ENCODE measurements around the gene SMIM35. TPM values are rescaled to one million over a fixed set of nuclear protein-coding genes. Genes with fewer than 3 reads are reported as not detected.

Gene SMIM35
- total RNA-seq, 1 experiment from 2014 or later: not detected

- no peak for DNase-seq (ENCODE audit: low read depth)
Observed at GRCh38 chr11:117958949-117959348, 127.8 kb downstream of the SMIM35 start.

Other genes with a start within 250 kb of the SMIM35 start
- 0.12 and 0.86 TPM in 2 replicates for gene FXYD6, start 210.3 kb downstream of the SMIM35 start, total RNA-seq (2014; rRNA removed; shearing (Covaris generic))
- not detected in 2 replicates for gene TMPRSS13, start 157.6 kb downstream of the SMIM35 start, total RNA-seq (2014; rRNA removed; shearing (Covaris generic))
- 0.07 TPM in 1 of 2 replicates, not detected in the other for gene IL10RA, start 100.6 kb downstream of the SMIM35 start, total RNA-seq (2014; rRNA removed; shearing (Covaris generic))
- not detected in 2 replicates for gene TMPRSS4, start 9.9 kb downstream of the SMIM35 start, total RNA-seq (2014; rRNA removed; shearing (Covaris generic))
- gene SCN4B, start 65.9 kb upstream of the SMIM35 start, total RNA-seq (2014; rRNA removed; shearing (Covaris generic)): 17.2 and 26.1 TPM in 2 replicates
- 0.05 and 0.32 TPM in 2 replicates for gene SCN2B, start 89.7 kb upstream of the SMIM35 start, total RNA-seq (2014; rRNA removed; shearing (Covaris generic))
- gene JAML, start 138.0 kb upstream of the SMIM35 start, total RNA-seq (2014; rRNA removed; shearing (Covaris generic)): not detected in 2 replicates
- gene MPZL3, start 165.4 kb upstream of the SMIM35 start, total RNA-seq (2014; rRNA removed; shearing (Covaris generic)): 5.7 and 8.7 TPM in 2 replicates
- 13.6 and 19.6 TPM in 2 replicates for gene MPZL2, start 177.3 kb upstream of the SMIM35 start, total RNA-seq (2014; rRNA removed; shearing (Covaris generic))
- not detected in 2 replicates for gene CD3E, start 217.8 kb upstream of the SMIM35 start, total RNA-seq (2014; rRNA removed; shearing (Covaris generic))

Measured in M059J (cell line).